SU-DHL-6 (cell line): ENCODE results near the gene STAB1.

Source experiments
- H2AFZ ChIP-seq: fragments of 200-600 bp; sonication (generic); 2 replicates; pipeline ENCODE4 v1.6.1; 2014; ENCODE audit warnings: low read depth, mild to moderate bottlenecking, moderate library complexity, mixed read lengths, antibody characterized with exemption, low read length; ENCODE audit not compliant: severe bottlenecking
- H3F3A ChIP-seq: fragments of 200-600 bp; shearing (Covaris generic); 2 replicates; pipeline ENCODE4 v1.6.0; 2016; ENCODE audit warnings: antibody characterized with exemption, mild to moderate bottlenecking; ENCODE audit not compliant: insufficient read depth
- H3K27ac ChIP-seq: fragments of 200-600 bp; sonication (generic); 2 replicates; pipeline ENCODE4 v1.5.1; 2016; ENCODE audit warnings: low read depth, mild to moderate bottlenecking, low read length, moderate library complexity, mixed read lengths
- H3K27me3 ChIP-seq: fragments of 200-600 bp; sonication (generic), shearing (Covaris generic); 2 replicates; pipeline ENCODE4 v1.6.0; 2014; ENCODE audit warnings: mild to moderate bottlenecking, low read length
- H3K36me3 ChIP-seq: fragments of 200-600 bp; sonication (generic); 2 replicates; pipeline ENCODE4 v1.6.1; 2014; ENCODE audit warnings: mild to moderate bottlenecking, low read length, mixed read lengths
- H3K4me2 ChIP-seq: fragments of 300-600, 200-600 bp; shearing (Covaris generic), sonication (generic); 2 replicates; pipeline ENCODE4 v1.6.0; 2014; ENCODE audit warnings: low read length, low read depth, mild to moderate bottlenecking; ENCODE audit not compliant: poor library complexity, severe bottlenecking
- H3K4me3 ChIP-seq: fragments of 200-600 bp; sonication (generic); 2 replicates; pipeline ENCODE4 v1.5.1; 2014; ENCODE audit warnings: antibody characterized with exemption, low read length, mild to moderate bottlenecking, mixed read lengths; ENCODE audit not compliant: insufficient read depth, poor library complexity, severe bottlenecking
- H3K79me2 ChIP-seq: fragments of 200-600 bp; sonication (generic); 2 replicates; pipeline ENCODE4 v1.6.1; 2014; ENCODE audit warnings: mild to moderate bottlenecking, low read length, moderate library complexity; ENCODE audit not compliant: insufficient read depth
- H3K9ac ChIP-seq: fragments of 200-600 bp; sonication (generic); 2 replicates; pipeline ENCODE4 v1.7.0; 2014; ENCODE audit warnings: mild to moderate bottlenecking, low read length
- H3K9me2 ChIP-seq: fragments of 200-600 bp; sonication (generic); replicated peaks from 2 replicates; pipeline ENCODE4 v1.6.1; 2014; ENCODE audit warnings: low read length; ENCODE audit not compliant: insufficient read depth
- H3K9me3 ChIP-seq: fragments of 200-600 bp; sonication (generic); 2 replicates; pipeline ENCODE4 v1.6.1; 2014; ENCODE audit warnings: low read length, mixed read lengths; ENCODE audit not compliant: insufficient read depth
- H4K20me1 ChIP-seq: fragments of 200-600 bp; sonication (generic); 2 replicates; pipeline ENCODE4 v1.6.1; 2014; ENCODE audit warnings: low read depth, mild to moderate bottlenecking, antibody characterized with exemption, low read length, moderate library complexity, mixed read lengths
- EZH2phosphoT487 ChIP-seq: fragments of 200-600 bp; sonication (generic), shearing (Covaris generic); conservative IDR thresholded peaks from 2 replicates; pipeline ENCODE4 v1.6.1; 2018; ENCODE audit warnings: mild to moderate bottlenecking, antibody characterized with exemption, low read length, moderate library complexity, mixed read lengths
- TF ChIP-seq, protein P1 (sequence below): fragments of 200-600 bp; sonication (generic); IDR thresholded peaks from one replicate; pipeline ENCODE4 v1.5.1; 2017; ENCODE audit warnings: antibody characterized with exemption, mild to moderate bottlenecking, low read length, moderate library complexity; ENCODE audit not compliant: insufficient read depth, poor library complexity, severe bottlenecking

Gene STAB1

DNA sequence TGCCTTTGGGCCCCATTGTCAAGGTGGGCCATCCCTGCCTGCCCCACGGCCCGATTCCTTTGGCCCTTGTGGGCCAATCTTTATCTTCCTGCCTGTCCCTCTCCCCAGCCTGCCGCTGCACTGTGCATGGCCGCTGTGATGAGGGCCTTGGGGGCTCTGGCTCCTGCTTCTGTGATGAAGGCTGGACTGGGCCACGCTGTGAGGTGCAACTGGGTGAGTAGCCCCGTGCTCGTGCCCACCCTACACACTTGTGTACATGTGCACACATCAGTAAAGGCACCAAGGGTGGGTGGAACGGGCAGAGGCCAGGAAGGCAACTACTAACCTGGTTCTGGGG, 26.3 kb downstream of the STAB1 start:
- Histone ChIP-seq H3K9me2 (no peaks in the 10 kb centered on the region), H3F3A (no peaks in the 10 kb centered on the region), H3K4me2 (no peak overlapping the region), H3K27me3 (no peaks in the 10 kb centered on the region), H2AFZ (no peak overlapping the region), H4K20me1 (no peaks in the 10 kb centered on the region), H3K79me2 (no peaks in the 10 kb centered on the region), H3K4me3 (no peak overlapping the region), H3K27ac (no peak overlapping the region), H3K9ac (no peak overlapping the region), H3K9me3 (no peaks in the 10 kb centered on the region), H3K36me3 (no peaks in the 10 kb centered on the region; the same call in 1 of the 2 replicates)
- no peak for TF ChIP-seq EZH2phosphoT487
- TF ChIP-seq, protein P1, sequence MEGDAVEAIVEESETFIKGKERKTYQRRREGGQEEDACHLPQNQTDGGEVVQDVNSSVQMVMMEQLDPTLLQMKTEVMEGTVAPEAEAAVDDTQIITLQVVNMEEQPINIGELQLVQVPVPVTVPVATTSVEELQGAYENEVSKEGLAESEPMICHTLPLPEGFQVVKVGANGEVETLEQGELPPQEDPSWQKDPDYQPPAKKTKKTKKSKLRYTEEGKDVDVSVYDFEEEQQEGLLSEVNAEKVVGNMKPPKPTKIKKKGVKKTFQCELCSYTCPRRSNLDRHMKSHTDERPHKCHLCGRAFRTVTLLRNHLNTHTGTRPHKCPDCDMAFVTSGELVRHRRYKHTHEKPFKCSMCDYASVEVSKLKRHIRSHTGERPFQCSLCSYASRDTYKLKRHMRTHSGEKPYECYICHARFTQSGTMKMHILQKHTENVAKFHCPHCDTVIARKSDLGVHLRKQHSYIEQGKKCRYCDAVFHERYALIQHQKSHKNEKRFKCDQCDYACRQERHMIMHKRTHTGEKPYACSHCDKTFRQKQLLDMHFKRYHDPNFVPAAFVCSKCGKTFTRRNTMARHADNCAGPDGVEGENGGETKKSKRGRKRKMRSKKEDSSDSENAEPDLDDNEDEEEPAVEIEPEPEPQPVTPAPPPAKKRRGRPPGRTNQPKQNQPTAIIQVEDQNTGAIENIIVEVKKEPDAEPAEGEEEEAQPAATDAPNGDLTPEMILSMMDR = no peak

DNA sequence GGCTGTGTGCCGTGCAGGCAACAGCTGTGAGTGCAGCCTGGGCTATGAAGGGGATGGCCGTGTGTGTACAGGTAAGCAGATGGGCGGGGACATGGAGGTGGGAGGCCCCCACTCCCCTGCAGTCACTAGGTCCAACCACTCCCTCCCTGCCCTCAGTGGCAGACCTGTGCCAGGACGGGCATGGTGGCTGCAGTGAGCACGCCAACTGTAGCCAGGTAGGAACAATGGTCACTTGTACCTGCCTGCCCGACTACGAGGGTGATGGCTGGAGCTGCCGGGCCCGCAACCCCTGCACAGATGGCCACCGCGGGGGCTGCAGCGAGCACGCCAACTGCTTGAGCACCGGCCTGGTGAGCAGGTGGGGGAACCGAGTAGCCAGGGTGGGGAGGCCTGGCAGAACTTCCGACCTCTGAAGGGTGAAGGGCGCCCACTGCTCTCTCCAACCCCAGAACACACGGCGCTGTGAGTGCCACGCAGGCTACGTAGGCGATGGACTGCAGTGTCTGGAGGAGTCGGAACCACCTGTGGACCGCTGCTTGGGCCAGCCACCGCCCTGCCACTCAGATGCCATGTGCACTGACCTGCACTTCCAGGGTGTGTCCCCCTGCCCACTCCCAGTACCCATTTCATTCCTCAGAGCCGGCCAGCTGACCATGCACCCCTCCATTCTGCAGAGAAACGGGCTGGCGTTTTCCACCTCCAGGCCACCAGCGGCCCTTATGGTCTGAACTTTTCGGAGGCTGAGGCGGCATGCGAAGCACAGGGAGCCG, 26.9 kb downstream of the STAB1 start:
- Histone ChIP-seq H3K4me3 (no peak overlapping the region), H3K36me3 (no peaks in the 10 kb centered on the region; the same call in 1 of the 2 replicates), H3K27me3 (no peaks in the 10 kb centered on the region), H3K9ac (no peak overlapping the region), H3K9me2 (no peaks in the 10 kb centered on the region), H4K20me1 (no peaks in the 10 kb centered on the region), H3K79me2 (no peaks in the 10 kb centered on the region), H2AFZ (no peak overlapping the region), H3K27ac (no peak overlapping the region), H3K9me3 (no peaks in the 10 kb centered on the region), H3F3A (no peaks in the 10 kb centered on the region), H3K4me2 (no peak overlapping the region)
- TF ChIP-seq EZH2phosphoT487 = no peak
- TF ChIP-seq, protein P1 = no peak

DNA sequence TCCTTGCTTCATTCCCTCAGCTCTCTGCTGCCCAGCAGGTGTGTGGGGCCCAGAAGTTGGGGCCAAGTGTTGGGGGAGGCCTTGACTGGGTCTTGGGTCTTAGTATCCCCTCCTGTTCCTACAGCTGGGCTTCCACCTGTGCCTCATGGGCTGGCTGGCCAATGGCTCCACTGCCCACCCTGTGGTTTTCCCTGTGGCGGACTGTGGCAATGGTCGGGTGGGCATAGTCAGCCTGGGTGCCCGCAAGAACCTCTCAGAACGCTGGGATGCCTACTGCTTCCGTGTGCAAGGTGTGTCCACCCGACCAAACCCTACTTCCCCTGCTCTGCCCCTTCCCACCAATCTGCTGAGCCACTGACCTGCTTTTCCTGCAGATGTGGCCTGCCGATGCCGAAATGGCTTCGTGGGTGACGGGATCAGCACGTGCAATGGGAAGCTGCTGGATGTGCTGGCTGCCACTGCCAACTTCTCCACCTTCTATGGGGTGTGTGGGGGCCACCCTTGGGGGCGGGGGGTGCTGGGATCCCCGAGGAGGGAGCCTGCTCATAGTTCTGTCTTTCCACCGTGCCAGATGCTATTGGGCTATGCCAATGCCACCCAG, 27.6 kb downstream of the STAB1 start:
- H3K9me3 ChIP-seq = no peaks in the 10 kb centered on the region
- H3K4me2 ChIP-seq = no peak overlapping the region
- no peaks in the 10 kb centered on the region for H3K79me2 ChIP-seq
- H4K20me1 ChIP-seq = no peaks in the 10 kb centered on the region
- H3K27ac ChIP-seq = no peak overlapping the region
- peaks cover 3% of the 10 kb centered on the region; the same call in 1 of the 2 replicates for H3K36me3 ChIP-seq
- no peak overlapping the region for H3K4me3 ChIP-seq
- no peak overlapping the region for H2AFZ ChIP-seq
- no peak overlapping the region for H3K9ac ChIP-seq
- no peaks in the 10 kb centered on the region for H3K27me3 ChIP-seq
- H3F3A ChIP-seq = no peaks in the 10 kb centered on the region
- TF ChIP-seq, protein P1 = no peak
- TF ChIP-seq EZH2phosphoT487 = no peak
- H3K9me2 ChIP-seq = no peaks in the 10 kb centered on the region
